A549 (cell line): Measurements from ENCODE around the gene VSX1. TPM values are rescaled to one million over a fixed set of nuclear protein-coding genes. Genes with fewer than 3 reads are reported as not detected.
A peak's percentile ranks its signal among the peaks of the same experiment; 100 is the strongest.

Source experiments
- ATAC-seq, 2 experiments: fragments of 200-7000 bp in 1 of 2; fragments of >200 bp in 1 of 2; cut with Nextera tagmentation in 1 of 2; cut with Tn5 transposase in 1 of 2; 3 replicates each; pipeline versions ENCODE4 v1.8.0 to v1.9.1; 2018 to 2020; ENCODE audit warnings: mild to moderate bottlenecking in 1 of 2, moderate library complexity in 1 of 2
- CTCF ChIA-PET: fragments of 300-600 bp; sonication (Branson Sonifier 250); formaldehyde crosslinking; extraction: SDS; loops from one replicate; lab custom pipeline; 2021; ENCODE audit warnings: antibody characterized with exemption, inconsistent platforms; lab: Yijun Ruan, JAX
- POLR2A ChIA-PET: fragments of 350-600 bp; formaldehyde crosslinking; extraction: SDS; loops from one replicate; lab custom pipeline; 2021; ENCODE audit warnings: antibody characterized with exemption, inconsistent platforms; lab: Yijun Ruan, JAX
- DNase-seq, 2 experiments: peaks; one replicate each; pipeline versions ENCODE4 v3.0.0 to v3.0.0-alpha.2; 2011 to 2016; ENCODE audit warnings: low read depth in 1 of 2, low spot score in 1 of 2
- FAIRE-seq: peaks from 2 replicates; lab custom pipeline; 2011; peaks lifted over from hg19 to GRCh38; lab: Jason Lieb, UNC
- H3K27ac ChIP-seq, 2 experiments: fragments of >200 bp; sonication (Bioruptor Twin); formaldehyde crosslinking; 3 replicates each; pipeline ENCODE4 v1.5.1; 2016 to 2017
- H3K4me1 ChIP-seq: fragments of >200 bp; sonication (Bioruptor Twin); formaldehyde crosslinking; 3 replicates; pipeline ENCODE4 v1.6.1; 2016
- H3K4me2 ChIP-seq: fragments of >200 bp; sonication (Bioruptor Twin); formaldehyde crosslinking; 3 replicates; pipeline ENCODE4 v1.6.1; 2016
- H3K4me3 ChIP-seq: fragments of >200 bp; sonication (Bioruptor Twin); formaldehyde crosslinking; 3 replicates; pipeline ENCODE4 v1.5.1; 2016
- H3K9me3 ChIP-seq: fragments of >200 bp; sonication (Bioruptor Twin); formaldehyde crosslinking; 3 replicates; pipeline ENCODE4 v1.6.1; 2016
- BHLHE40 ChIP-seq: IDR thresholded peaks from 2 replicates; pipeline ENCODE4 v1.6.1; 2012; ENCODE audit warnings: low read depth, low read length, inconsistent platforms
- CEBPB ChIP-seq, 2 experiments: fragments of >200 bp in 1 of 2; sonication (Bioruptor Twin) in 1 of 2; formaldehyde crosslinking in 1 of 2; IDR thresholded peaks; 2 replicates each; pipeline ENCODE4 v1.6.1; 2012 to 2016
- ELK1 ChIP-seq: fragments of 150-350 bp; IDR thresholded peaks from 2 replicates; pipeline ENCODE4 v1.6.1; 2014; ENCODE audit warnings: low read depth, mild to moderate bottlenecking, low read length
- EP300 ChIP-seq, 2 experiments: fragments of >200 bp; sonication (Bioruptor Twin); formaldehyde crosslinking; IDR thresholded peaks; 2 replicates in 1 of 2; 3 replicates in 1 of 2; pipeline ENCODE4 v1.6.1; 2016 to 2017
- ESRRA ChIP-seq: fragments of 150-350 bp; IDR thresholded peaks from 2 replicates; pipeline ENCODE4 v1.6.1; 2014; ENCODE audit warnings: mild to moderate bottlenecking, low read length, borderline replicate concordance
- FOSB ChIP-seq: fragments of 250-450 bp; sonication (Bioruptor Pico); IDR thresholded peaks from 2 replicates; pipeline ENCODE4 v1.5.0; 2020; ENCODE audit warnings: mild to moderate bottlenecking, moderate library complexity
- FOSL2 ChIP-seq, 2 experiments: fragments of 450-650 bp in 1 of 2; fragments of >200 bp in 1 of 2; sonication (Bioruptor Twin) in 1 of 2; formaldehyde crosslinking; IDR thresholded peaks; 2 replicates each; pipeline versions ENCODE4 v1.5.0 to v1.6.1; 2016 to 2020; ENCODE audit warnings: mild to moderate bottlenecking in 1 of 2, moderate library complexity in 1 of 2
- FOXS1 ChIP-seq: fragments of 250-450 bp; sonication (Bioruptor Pico); IDR thresholded peaks from 2 replicates; pipeline ENCODE4 v1.5.0; 2020; ENCODE audit warnings: mild to moderate bottlenecking, moderate library complexity
- GATA3 ChIP-seq: IDR thresholded peaks from 2 replicates; pipeline ENCODE4 v1.6.1; 2012; ENCODE audit warnings: borderline replicate concordance
- HDAC2 ChIP-seq: fragments of 200-600 bp; sonication (generic); IDR thresholded peaks from 2 replicates; pipeline ENCODE4 v1.6.1; 2016
- HOXA7 ChIP-seq: fragments of 250-450 bp; sonication (Bioruptor Pico); IDR thresholded peaks from 2 replicates; pipeline ENCODE4 v1.5.0; 2020; ENCODE audit warnings: mild to moderate bottlenecking, moderate library complexity
- JUN ChIP-seq, 2 experiments: fragments of >200 bp; sonication (Bioruptor Twin); formaldehyde crosslinking; IDR thresholded peaks; 2 replicates in 1 of 2; 3 replicates in 1 of 2; pipeline ENCODE4 v1.6.1; 2016 to 2017
- JUNB ChIP-seq: fragments of >200 bp; sonication (Bioruptor Twin); formaldehyde crosslinking; IDR thresholded peaks from 2 replicates; pipeline ENCODE4 v1.6.1; 2016
- KDM5A ChIP-seq: fragments of 200-600 bp; sonication (generic); IDR thresholded peaks from 2 replicates; pipeline ENCODE4 v1.6.1; 2016; ENCODE audit warnings: antibody characterized with exemption, mild to moderate bottlenecking
- MAX ChIP-seq: IDR thresholded peaks from 2 replicates; pipeline ENCODE4 v1.6.1; 2012
- PHF8 ChIP-seq: fragments of 200-600 bp; sonication (generic); IDR thresholded peaks from 2 replicates; pipeline ENCODE4 v1.6.1; 2016; ENCODE audit warnings: low read depth, mild to moderate bottlenecking, antibody characterized with exemption, moderate library complexity, borderline replicate concordance
- POLR2AphosphoS2 ChIP-seq: conservative IDR thresholded peaks from 2 replicates; pipeline ENCODE4 v1.6.1; 2012; ENCODE audit warnings: low read length, improper control_type of control experiment, inconsistent platforms
- RAD21 ChIP-seq, 2 experiments: fragments of >200 bp in 1 of 2; sonication (Bioruptor Twin) in 1 of 2; formaldehyde crosslinking in 1 of 2; IDR thresholded peaks in 1 of 2; conservative IDR thresholded peaks in 1 of 2; 2 replicates in 1 of 2; 3 replicates in 1 of 2; pipeline ENCODE4 v1.6.1; 2012 to 2018; ENCODE audit warnings: inconsistent platforms in 1 of 2
- SMC3 ChIP-seq: fragments of >200 bp; sonication (Bioruptor Twin); formaldehyde crosslinking; IDR thresholded peaks from 3 replicates; pipeline ENCODE4 v1.6.1; 2018; ENCODE audit warnings: inconsistent platforms
- ZC3H11A ChIP-seq: fragments of 450-650 bp; IDR thresholded peaks from 2 replicates; pipeline ENCODE4 v1.6.1; 2014; ENCODE audit warnings: antibody characterized with exemption, mild to moderate bottlenecking
- ZFP36 ChIP-seq: fragments of 450-650 bp; IDR thresholded peaks from 2 replicates; pipeline ENCODE4 v1.6.1; 2014; ENCODE audit warnings: borderline replicate concordance; ENCODE audit not compliant: partially characterized antibody
- ZNF302 ChIP-seq: fragments of 250-450 bp; sonication (Bioruptor Pico); IDR thresholded peaks from 2 replicates; pipeline ENCODE4 v1.9.0; 2021; ENCODE audit warnings: inconsistent platforms, mild to moderate bottlenecking, moderate library complexity
- ZSCAN20 ChIP-seq: fragments of 250-450 bp; sonication (Bioruptor Pico); IDR thresholded peaks from 2 replicates; pipeline ENCODE4 v1.8.0; 2022; ENCODE audit warnings: mild to moderate bottlenecking, moderate library complexity
- WGBS: methylation state at CpG from one replicate; pipeline ENCODE4 v1.1.6; 2017; ENCODE audit errors: missing lambda C conversion rate; 5-methylcytosine and 5-hydroxymethylcytosine counted together
- polyA plus RNA-seq, 4 experiments: library from polyadenylated mRNA; depleted of rRNA in 3 of 4; stranded (reverse); fragments of >200 nt; fragmentation: RNase III in 1 of 4; extraction: RNeasy Plus Mini Kit Qiagen cat#74134 plus additional on column Dnase treatment in 1 of 4; gene quantifications; 2 replicates in 3 of 4; 3 replicates in 1 of 4; pipeline ENCODE4 v1.2.3, GENCODE V29; 2011 to 2017
- TF ChIP-seq, protein P1 (sequence below): fragments of 250-450 bp; sonication (Bioruptor Pico); IDR thresholded peaks from 2 replicates; pipeline ENCODE4 v1.5.0; 2020; ENCODE audit warnings: low read depth, mild to moderate bottlenecking, moderate library complexity
- TF ChIP-seq, protein P2 (sequence below): fragments of >200 bp; sonication (Bioruptor Twin); formaldehyde crosslinking; IDR thresholded peaks from 3 replicates; pipeline ENCODE4 v1.5.1; 2016

VSX1 gene
- polyA plus RNA-seq, 2 of the 4 experiments (the other 2 are of a cell fraction) = 0.77 to 2.9 TPM

- TF ChIP-seq ZNF302 (CRISPR knock-in tag) (no peak), POLR2AphosphoS2 (no peak), ZSCAN20 (CRISPR knock-in tag) (no peak), SMC3 (no peak), HOXA7 (no peak), MAX (peak; percentile 50; the same call in 1 of the 2 replicates), PHF8 (no peak)
- TF ChIP-seq, protein P1, sequence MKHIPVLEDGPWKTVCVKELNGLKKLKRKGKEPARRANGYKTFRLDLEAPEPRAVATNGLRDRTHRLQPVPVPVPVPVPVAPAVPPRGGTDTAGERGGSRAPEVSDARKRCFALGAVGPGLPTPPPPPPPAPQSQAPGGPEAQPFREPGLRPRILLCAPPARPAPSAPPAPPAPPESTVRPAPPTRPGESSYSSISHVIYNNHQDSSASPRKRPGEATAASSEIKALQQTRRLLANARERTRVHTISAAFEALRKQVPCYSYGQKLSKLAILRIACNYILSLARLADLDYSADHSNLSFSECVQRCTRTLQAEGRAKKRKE (CRISPR knock-in tag) = no peak
Measured at GRCh38 chr20:25077610-25078169, 4.3 kb downstream of the VSX1 start (continued).

GRCh38 chr20:25076731-25077609 lies 5.0 kb downstream of the VSX1 start:
- POLR2A ChIA-PET = interaction anchor here (0.6 to 1.2 kb wide), 2 partner anchors 71 to 119 kb away, joined by 3 to 5 read pairs; partner anchors contain the start of gene ENTPD6
- DNase-seq (peak; percentile 80 to 89), FAIRE-seq (peak; percentile 74), ATAC-seq (peak; percentile 72 to 80)
- H3K27ac ChIP-seq = peak overlapping the region; percentile 71 to 80
- peak overlapping the region; percentile 40 for H3K4me3 ChIP-seq
- CTCF ChIA-PET = interaction anchor here (0.5 to 6.1 kb wide), 18 partner anchors 13 to 176 kb away, joined by 3 to 69 read pairs (median 4); partner anchors contain the start of genes ACSS1, ENTPD6 and PYGB
- TF ChIP-seq JUNB = peak; percentile 25; the same call in 1 of the 2 replicates
- no peak for TF ChIP-seq HDAC2
- TF ChIP-seq CEBPB (IDR thresholded peaks at IDR 0.05) = peak; percentile 75 to 88
- TF ChIP-seq FOSL2 (IDR thresholded peaks at IDR 0.05) = 0 out of 2 replicates have a peak, but pooled peaks have one; percentile 34
- TF ChIP-seq FOSL2 (CRISPR knock-in tag; IDR thresholded peaks at IDR 0.05) = peak; percentile 45
- peak in 1 of 2 experiments; percentile 17; a peak in 1 of 5 replicates for TF ChIP-seq EP300 (IDR thresholded peaks at IDR 0.05)
- TF ChIP-seq ZC3H11A = no peak
- peak; percentile 44 to 53; a peak in 3 of 5 replicates for TF ChIP-seq RAD21 (conservative IDR thresholded peaks at IDR 0.05 in 1 of 2, IDR thresholded peaks at IDR 0.05 in 1 of 2)
- TF ChIP-seq, protein P2, sequence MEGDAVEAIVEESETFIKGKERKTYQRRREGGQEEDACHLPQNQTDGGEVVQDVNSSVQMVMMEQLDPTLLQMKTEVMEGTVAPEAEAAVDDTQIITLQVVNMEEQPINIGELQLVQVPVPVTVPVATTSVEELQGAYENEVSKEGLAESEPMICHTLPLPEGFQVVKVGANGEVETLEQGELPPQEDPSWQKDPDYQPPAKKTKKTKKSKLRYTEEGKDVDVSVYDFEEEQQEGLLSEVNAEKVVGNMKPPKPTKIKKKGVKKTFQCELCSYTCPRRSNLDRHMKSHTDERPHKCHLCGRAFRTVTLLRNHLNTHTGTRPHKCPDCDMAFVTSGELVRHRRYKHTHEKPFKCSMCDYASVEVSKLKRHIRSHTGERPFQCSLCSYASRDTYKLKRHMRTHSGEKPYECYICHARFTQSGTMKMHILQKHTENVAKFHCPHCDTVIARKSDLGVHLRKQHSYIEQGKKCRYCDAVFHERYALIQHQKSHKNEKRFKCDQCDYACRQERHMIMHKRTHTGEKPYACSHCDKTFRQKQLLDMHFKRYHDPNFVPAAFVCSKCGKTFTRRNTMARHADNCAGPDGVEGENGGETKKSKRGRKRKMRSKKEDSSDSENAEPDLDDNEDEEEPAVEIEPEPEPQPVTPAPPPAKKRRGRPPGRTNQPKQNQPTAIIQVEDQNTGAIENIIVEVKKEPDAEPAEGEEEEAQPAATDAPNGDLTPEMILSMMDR = peak; percentile 60
- TF ChIP-seq SMC3 = peak; percentile 59
- peak in 1 of 2 experiments; percentile 55; a peak in 1 of 5 replicates for TF ChIP-seq JUN (IDR thresholded peaks at IDR 0.05)
- no peak for TF ChIP-seq GATA3
- TF ChIP-seq FOSB = no peak
- no peaks in the 10 kb centered on the region for H3K9me3 ChIP-seq
- WGBS = 15% methylated on average over 14 of the region's 14 CpGs
- peaks cover 40% of the 10 kb centered on the region for H3K4me1 ChIP-seq
- peak overlapping the region; percentile 75 for H3K4me2 ChIP-seq

GRCh38 chr20:25076201-25076600 lies 5.7 kb downstream of the VSX1 start:
- ChIA-PET CTCF (interaction anchor here (0.6 to 6.1 kb wide), 8 partner anchors 14 to 171 kb away, joined by 3 to 69 read pairs (median 6); partner anchors contain the start of gene ACSS1), POLR2A (no interaction called here)
- ATAC-seq (no peak), DNase-seq (no peak), FAIRE-seq (no peak)
- 73% methylated on average over 2 of the region's 2 CpGs for WGBS
- H3K4me1 ChIP-seq = peaks cover 48% of the 10 kb centered on the region
- no peaks in the 10 kb centered on the region for H3K9me3 ChIP-seq
- peak overlapping the region; percentile 6 to 80; a peak in 5 of 6 replicates for H3K27ac ChIP-seq
- H3K4me2 ChIP-seq = peak overlapping the region; percentile 75
- no peak overlapping the region for H3K4me3 ChIP-seq
- TF ChIP-seq, protein P2 = no peak
- TF ChIP-seq RAD21 (conservative IDR thresholded peaks at IDR 0.05 in 1 of 2, IDR thresholded peaks at IDR 0.05 in 1 of 2) (no peak), ELK1 (no peak), FOXS1 (CRISPR knock-in tag) (no peak), ESRRA (no peak), ZSCAN20 (CRISPR knock-in tag) (no peak), BHLHE40 (no peak), GATA3 (no peak), PHF8 (no peak), ZNF302 (CRISPR knock-in tag) (no peak), FOSL2 (IDR thresholded peaks at IDR 0.05) (no peak), FOSL2 (CRISPR knock-in tag; IDR thresholded peaks at IDR 0.05) (no peak), KDM5A (no peak), ZFP36 (no peak)
